ENCODE data around the gene CSNK2A1. TPM values are rescaled to one million over a fixed set of nuclear protein-coding genes. Genes with fewer than 3 reads are reported as not detected.

Gene CSNK2A1
- total RNA-seq, 6 experiments from 2014 or later: 30.4 to 62.6 (median 37.1) TPM

GRCh38 chr20:467755-468154 lies 75.8 kb downstream of the CSNK2A1 start:
- no peaks in the 10 kb centered on the region for H3K27me3 ChIP-seq
- intact Hi-C loops (cut with DNase I): no loop called here
- ATAC-seq (no peak), DNase-seq (no peak)
- peaks cover 0 to 9% (median 0%) of the 10 kb centered on the region in 4 donors for H3K9me3 ChIP-seq
- no peaks in the 10 kb centered on the region for H3K36me3 ChIP-seq
- TF ChIP-seq POLR2A (IDR thresholded peaks at IDR 0.05): no peak
- no peak for TF ChIP-seq CTCF (IDR thresholded peaks at IDR 0.05)
- no peak overlapping the region for H3K27ac ChIP-seq
- peaks cover 0 to 9% (median 0%) of the 10 kb centered on the region in 4 donors for H3K4me1 ChIP-seq
- H3K4me3 ChIP-seq: no peak overlapping the region
- 94% methylated on average over 7 of the region's 7 CpGs for WGBS (ENCODE audit: insufficient coverage, low coverage, low lambda C conversion rate, missing lambda C conversion rate)

GRCh38 chr20:462199-462991 lies 81.2 kb downstream of the CSNK2A1 start, which contains the start of gene TBC1D20:
Gene TBC1D20, minus strand, starts transcription at chr20:462533. Its CDS starts 128 bp downstream, at chr20:462405.
- ATAC-seq: peak; percentile 93 to 97 (median 94)
- peak within 1 kb of the TSS; percentile 70 to 88 (median 81) for H3K4me3 ChIP-seq
- TF ChIP-seq CTCF (IDR thresholded peaks at IDR 0.05) (peak in 3 of 4 donors; percentile 4 to 22 (median 9)), POLR2A (IDR thresholded peaks at IDR 0.05) (peak; percentile 93)
- H3K27me3 ChIP-seq: no peaks in the 10 kb centered on the region
- no peaks in the 10 kb centered on the region for H3K9me3 ChIP-seq
- peaks cover 0 to 24% (median 9%) of the 10 kb centered on the region in 4 donors for H3K4me1 ChIP-seq
- 3% methylated on average over 18 of the region's 80 CpGs for WGBS (ENCODE audit: insufficient coverage, low coverage, low lambda C conversion rate, missing lambda C conversion rate)
- H3K36me3 ChIP-seq: no peaks in the 10 kb centered on the region
- peak within 1 kb of the TSS; percentile 90 to 96 (median 94) for H3K27ac ChIP-seq
- DNase-seq: peak; percentile 88 to 92 (median 90)
- intact Hi-C loops (cut with DNase I): no loop called here

GRCh38 chr20:461254-462198 lies 82.1 kb downstream of the CSNK2A1 start:
- Histone ChIP-seq H3K27ac (peak overlapping the region; percentile 90 to 96 (median 94)), H3K36me3 (no peaks in the 10 kb centered on the region), H3K9me3 (no peaks in the 10 kb centered on the region), H3K4me3 (peak overlapping the region; percentile 70 to 88 (median 81)), H3K27me3 (no peaks in the 10 kb centered on the region), H3K4me1 (peaks cover 0 to 24% (median 9%) of the 10 kb centered on the region in 4 donors)
- intact Hi-C loops (cut with DNase I): no loop called here
- DNase-seq: peak in 2 of 3 donors; percentile 67 to 70
- TF ChIP-seq POLR2A (IDR thresholded peaks at IDR 0.05) (no peak), CTCF (IDR thresholded peaks at IDR 0.05) (no peak)
- peak; percentile 54 to 67 (median 63) for ATAC-seq
- WGBS (ENCODE audit: insufficient coverage, low coverage, low lambda C conversion rate, missing lambda C conversion rate): 8% methylated on average over 25 of the region's 60 CpGs

GRCh38 chr20:460707-461106 lies 82.9 kb downstream of the CSNK2A1 start:
- DNase-seq (peak; percentile 55 to 69 (median 68)), ATAC-seq (peak; percentile 47 to 67 (median 62))
- H3K36me3 ChIP-seq: no peaks in the 10 kb centered on the region
- intact Hi-C loops (cut with DNase I): no loop called here
- H3K4me1 ChIP-seq: peaks cover 0 to 24% (median 9%) of the 10 kb centered on the region in 4 donors
- H3K27me3 ChIP-seq: no peaks in the 10 kb centered on the region
- no peaks in the 10 kb centered on the region for H3K9me3 ChIP-seq
- 6% methylated on average over 2 of the region's 2 CpGs for WGBS (ENCODE audit: insufficient coverage, low coverage, low lambda C conversion rate, missing lambda C conversion rate)
- peak overlapping the region in 2 of 3 donors; percentile 90 to 96 for H3K27ac ChIP-seq
- peak overlapping the region in 2 of 3 donors; percentile 70 to 88 for H3K4me3 ChIP-seq
- TF ChIP-seq CTCF (IDR thresholded peaks at IDR 0.05): no peak
- TF ChIP-seq POLR2A (IDR thresholded peaks at IDR 0.05): no peak
